CD4-positive, alpha-beta T cell (primary cell): ENCODE data around the gene RBP7. TPM values are rescaled to one million over a fixed set of nuclear protein-coding genes. Genes with fewer than 3 reads are reported as not detected.

Experiments used
- ATAC-seq: fragments of 200-7000 bp; cut with Tn5 transposase; one replicate; pipeline ENCODE4 v1.10.0; 2022; ENCODE audit warnings: mild to moderate bottlenecking; ENCODE audit not compliant: poor library complexity
- CTCF ChIA-PET: fragments of 350-600 bp; sonication (Branson Sonifier 250); formaldehyde crosslinking; loops from one replicate; lab custom pipeline; 2021; ENCODE audit warnings: antibody characterized with exemption, inconsistent platforms; lab: Charles Lee
- POLR2A ChIA-PET: fragments of 350-600 bp; sonication (Branson Sonifier 250); formaldehyde crosslinking; loops from one replicate; lab custom pipeline; 2021; ENCODE audit warnings: antibody characterized with exemption, inconsistent platforms; lab: Charles Lee
- DNase-seq, 14 experiments: peaks; one replicate each; pipeline ENCODE4 v3.0.0-alpha.2; 2013 to 2020; ENCODE audit warnings: mixed read lengths in 2 of 14
- H3K27ac ChIP-seq, 2 donors: one replicate each; pipeline versions ENCODE4 v1.5.1 to v1.7.0; 2013; ENCODE audit warnings: low read length in 2 of 2, low read depth in 1 of 2, mild to moderate bottlenecking in 1 of 2
- H3K27me3 ChIP-seq, 2 experiments: 1 replicate in 1 of 2; 2 replicates in 1 of 2; pipeline versions ENCODE4 v1.6.1 to v1.7.0; 2013; ENCODE audit warnings: low read length in 2 of 2, control low read depth in 1 of 2, mild to moderate bottlenecking in 1 of 2, moderate library complexity in 1 of 2; ENCODE audit not compliant: insufficient read depth in 2 of 2, control insufficient read depth in 1 of 2
- H3K36me3 ChIP-seq: one replicate; pipeline ENCODE4 v1.6.1; 2013; ENCODE audit warnings: low read length, control low read depth; ENCODE audit not compliant: insufficient read depth
- H3K4me1 ChIP-seq: one replicate; pipeline ENCODE4 v1.6.1; 2013; ENCODE audit warnings: low read length, control low read depth; ENCODE audit not compliant: insufficient read depth
- H3K4me3 ChIP-seq: one replicate; pipeline ENCODE4 v1.5.1; 2013; ENCODE audit warnings: mild to moderate bottlenecking, low read length, moderate library complexity
- H3K9me3 ChIP-seq, 2 experiments: 1 replicate in 1 of 2; 2 replicates in 1 of 2; pipeline versions ENCODE4 v1.6.1 to v1.7.0; 2013; ENCODE audit warnings: low read length in 2 of 2, mild to moderate bottlenecking in 2 of 2, control low read depth in 1 of 2, moderate library complexity in 1 of 2; ENCODE audit not compliant: control insufficient read depth in 1 of 2, insufficient read depth in 1 of 2
- H3K27ac Mint-ChIP-seq: one replicate; pipeline ENCODE4 v1.8.0; 2020; ENCODE audit warnings: mixed read lengths
- H3K27me3 Mint-ChIP-seq: one replicate; pipeline ENCODE4 v1.8.0; 2021; ENCODE audit warnings: mixed read lengths
- H3K36me3 Mint-ChIP-seq: one replicate; pipeline ENCODE4 v1.8.0; 2021; ENCODE audit warnings: low read depth, mixed read lengths
- H3K4me1 Mint-ChIP-seq: one replicate; pipeline ENCODE4 v1.8.0; 2021; ENCODE audit warnings: low read depth, mixed read lengths
- H3K4me3 Mint-ChIP-seq: one replicate; pipeline ENCODE4 v1.8.0; 2020; ENCODE audit warnings: mild to moderate bottlenecking, mixed read lengths
- H3K9me3 Mint-ChIP-seq: one replicate; pipeline ENCODE4 v1.8.0; 2020; ENCODE audit warnings: mixed read lengths
- CTCF ChIP-seq: fragments of 200-600 bp; IDR thresholded peaks from one replicate; pipeline ENCODE4 v1.8.0; 2022; ENCODE audit warnings: antibody characterized with exemption, mild to moderate bottlenecking
- intact Hi-C, 2 experiments: fragments of 100-400 bp; cut with DNase I in 1 of 2; cut with micrococcal nuclease in 1 of 2; formaldehyde crosslinking; loops; one replicate each; pipeline versions ENCODE4 v1.15.1 to v1.9.0; 2023 to 2025; cut with DNase I, micrococcal nuclease
- total RNA-seq, 174 experiments: library from RNA in 2 of 174; stranded (reverse) in 2 of 174; gene quantifications; one replicate each; pipeline ENCODE4 v1.2.3 and lab custom pipeline; 2021 to 2026

The RBP7 gene
- total RNA-seq, 2 experiments from 2014 or later, result 0.70 TPM; not detected in 1

DNA sequence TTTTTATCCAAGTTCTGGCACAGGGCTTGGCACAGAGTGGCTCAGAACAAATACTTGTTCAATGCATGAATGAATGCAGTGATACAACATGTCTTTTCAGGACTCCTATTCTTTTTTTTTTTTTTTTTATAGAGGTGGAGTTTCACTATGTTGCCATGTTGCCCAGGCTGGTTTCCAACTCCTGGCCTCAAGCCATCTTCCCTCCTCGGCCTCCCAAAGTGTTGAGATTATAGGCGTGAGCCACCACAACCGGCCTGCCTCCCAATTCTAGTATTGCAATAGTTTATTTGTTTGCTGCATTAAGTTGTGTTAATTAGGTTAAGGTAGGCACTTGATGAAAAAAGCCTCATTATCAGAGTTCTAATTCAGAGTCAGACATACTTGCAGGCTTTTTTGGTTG lies 53.6 kb downstream of the RBP7 start:
- Histone ChIP-seq H3K4me1 (peaks cover 9% of the 10 kb centered on the region), H3K36me3 (peaks cover 39% of the 10 kb centered on the region), H3K9me3 (no peaks in the 10 kb centered on the region), H3K27me3 (no peaks in the 10 kb centered on the region), H3K4me3 (no peak overlapping the region), H3K27ac (no peak overlapping the region)
- no peak overlapping the region for H3K4me3 Mint-ChIP-seq
- no peak overlapping the region for H3K27ac Mint-ChIP-seq
- ChIA-PET CTCF (no interaction called here), POLR2A (no interaction called here)
- no peaks in the 10 kb centered on the region for H3K9me3 Mint-ChIP-seq
- ATAC-seq (no peak), DNase-seq (no peak)
- no peak for TF ChIP-seq CTCF
- H3K36me3 Mint-ChIP-seq, result peaks cover 75% of the 10 kb centered on the region
- intact Hi-C loops, result no loop called here
- H3K27me3 Mint-ChIP-seq, result no peaks in the 10 kb centered on the region
- peaks cover 47% of the 10 kb centered on the region for H3K4me1 Mint-ChIP-seq

DNA sequence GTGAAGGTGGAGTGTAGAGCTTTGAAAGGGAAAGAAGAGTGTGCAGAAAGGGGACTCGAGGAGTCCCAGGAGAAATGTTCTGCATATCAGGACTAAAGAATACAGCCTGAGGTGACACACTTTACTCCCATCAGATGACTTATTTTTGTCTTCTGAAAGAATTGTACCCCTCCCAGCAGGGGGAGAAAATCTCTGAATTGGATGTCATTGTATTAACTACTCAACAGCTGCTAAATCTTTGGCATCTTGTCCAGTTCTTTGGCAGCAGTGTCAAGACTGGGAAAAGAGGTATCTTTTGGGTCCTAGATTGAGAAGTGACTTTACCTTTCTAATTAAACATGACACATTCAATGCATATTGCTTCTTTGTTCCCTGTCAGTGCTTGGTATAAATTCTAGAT lies 54.6 kb downstream of the RBP7 start:
- Mint-ChIP-seq H3K4me3 (no peak overlapping the region), H3K27me3 (no peaks in the 10 kb centered on the region), H3K4me1 (peaks cover 37% of the 10 kb centered on the region), H3K36me3 (peaks cover 70% of the 10 kb centered on the region), H3K9me3 (no peaks in the 10 kb centered on the region), H3K27ac (no peak overlapping the region)
- no peaks in the 10 kb centered on the region for H3K4me1 ChIP-seq
- CTCF ChIA-PET, result no interaction called here
- peaks cover 34% of the 10 kb centered on the region for H3K36me3 ChIP-seq
- POLR2A ChIA-PET, result no interaction called here
- H3K27me3 ChIP-seq, result no peaks in the 10 kb centered on the region
- H3K4me3 ChIP-seq, result no peak overlapping the region
- H3K27ac ChIP-seq, result no peak overlapping the region
- DNase-seq, result no peak
- intact Hi-C loops, result no loop called here
- no peaks in the 10 kb centered on the region for H3K9me3 ChIP-seq
- ATAC-seq, result no peak
- TF ChIP-seq CTCF, result no peak

- Histone ChIP-seq H3K27me3 (no peaks in the 10 kb centered on the region), H3K27ac (no peak overlapping the region), H3K9me3 (no peaks in the 10 kb centered on the region), H3K4me3 (no peak overlapping the region), H3K36me3 (peaks cover 31% of the 10 kb centered on the region), H3K4me1 (no peaks in the 10 kb centered on the region)
- CTCF ChIA-PET, result no interaction called here
- intact Hi-C loops, result no loop called here
- peaks cover 30% of the 10 kb centered on the region for H3K4me1 Mint-ChIP-seq
- H3K27ac Mint-ChIP-seq, result no peak overlapping the region
- no peaks in the 10 kb centered on the region for H3K9me3 Mint-ChIP-seq
- H3K4me3 Mint-ChIP-seq, result no peak overlapping the region
- H3K36me3 Mint-ChIP-seq, result peaks cover 64% of the 10 kb centered on the region
- DNase-seq (no peak), ATAC-seq (no peak)
- no peak for TF ChIP-seq CTCF
- POLR2A ChIA-PET, result no interaction called here
- no peaks in the 10 kb centered on the region for H3K27me3 Mint-ChIP-seq
These were observed 55.3 kb downstream of the RBP7 start for GRCh38 chr1:10052347-10052746.
